Transverse colon (tissue), 3 donors: ENCODE results near the gene ASB16.
"Not testable (repeated sequence)": the region's sequence is repeated elsewhere in the genome, so short reads cannot be mapped to it uniquely, and the experiment has no call there.

ENCODE experiments used
- EP300 ChIP-seq: sonication (generic); formaldehyde crosslinking; IDR thresholded peaks from one replicate; pipeline ENCODE4 v1.6.1; 2017; ENCODE audit warnings: antibody characterized with exemption, low read depth
- POLR2A ChIP-seq: fragments of 450-650 bp; IDR thresholded peaks from one replicate; pipeline ENCODE4 v1.6.1; 2016; ENCODE audit warnings: antibody characterized with exemption, mild to moderate bottlenecking, moderate library complexity
- TF ChIP-seq, protein P1 (sequence below), 5 experiments: fragments of 200-600 bp in 3 of 5; fragments of 450-650 bp in 2 of 5; sonication (generic) in 3 of 5; IDR thresholded peaks; 1 replicate in 2 of 5; 2 replicates in 3 of 5; pipeline ENCODE4 v1.5.1; 2016 to 2017; ENCODE audit warnings: antibody characterized with exemption in 5 of 5, inconsistent platforms in 3 of 5, mild to moderate bottlenecking in 2 of 5, moderate library complexity in 1 of 5

DNA sequence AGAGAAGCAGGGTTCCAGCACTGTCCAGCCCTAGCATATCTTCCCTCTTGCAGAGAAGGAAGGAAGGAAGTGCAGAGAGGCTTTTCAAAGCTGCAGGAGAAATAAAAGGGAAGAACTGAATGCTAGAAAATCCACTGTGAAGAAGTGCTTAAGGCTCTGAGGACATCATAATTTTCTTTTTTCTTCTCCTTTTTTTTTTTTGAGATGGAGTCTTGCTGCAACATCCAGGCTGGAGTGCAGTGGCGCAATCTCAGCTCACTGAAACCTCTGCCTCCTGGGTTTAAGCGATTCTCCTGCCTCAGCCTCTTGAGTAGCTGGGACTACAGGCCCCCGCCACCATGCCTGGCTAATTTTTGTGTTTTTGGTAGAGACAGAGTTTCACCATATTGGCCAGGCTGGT is 21.4 kb upstream of the ASB16 start:
- TF ChIP-seq, protein P1, sequence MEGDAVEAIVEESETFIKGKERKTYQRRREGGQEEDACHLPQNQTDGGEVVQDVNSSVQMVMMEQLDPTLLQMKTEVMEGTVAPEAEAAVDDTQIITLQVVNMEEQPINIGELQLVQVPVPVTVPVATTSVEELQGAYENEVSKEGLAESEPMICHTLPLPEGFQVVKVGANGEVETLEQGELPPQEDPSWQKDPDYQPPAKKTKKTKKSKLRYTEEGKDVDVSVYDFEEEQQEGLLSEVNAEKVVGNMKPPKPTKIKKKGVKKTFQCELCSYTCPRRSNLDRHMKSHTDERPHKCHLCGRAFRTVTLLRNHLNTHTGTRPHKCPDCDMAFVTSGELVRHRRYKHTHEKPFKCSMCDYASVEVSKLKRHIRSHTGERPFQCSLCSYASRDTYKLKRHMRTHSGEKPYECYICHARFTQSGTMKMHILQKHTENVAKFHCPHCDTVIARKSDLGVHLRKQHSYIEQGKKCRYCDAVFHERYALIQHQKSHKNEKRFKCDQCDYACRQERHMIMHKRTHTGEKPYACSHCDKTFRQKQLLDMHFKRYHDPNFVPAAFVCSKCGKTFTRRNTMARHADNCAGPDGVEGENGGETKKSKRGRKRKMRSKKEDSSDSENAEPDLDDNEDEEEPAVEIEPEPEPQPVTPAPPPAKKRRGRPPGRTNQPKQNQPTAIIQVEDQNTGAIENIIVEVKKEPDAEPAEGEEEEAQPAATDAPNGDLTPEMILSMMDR (IDR thresholded peaks at IDR 0.05) = not testable (repeated sequence)
- TF ChIP-seq POLR2A, EP300: not testable (repeated sequence)
